SIG-M5 treated with dmso at 0.1 percent for 504 hours (cell line): ENCODE results near the gene TRPV5.

Experiments
- DNase-seq: peaks from one replicate; lab custom pipeline; 2025; ENCODE audit not compliant: unreplicated experiment; lab: John Stamatoyannopoulos, UW

Gene TRPV5

GRCh38 chr7:142872106-142872675, 61.4 kb downstream of the TRPV5 start:
- DNase-seq = no peak

GRCh38 chr7:142871260-142872105, 62.1 kb downstream of the TRPV5 start:
- DNase-seq = no peak

DNA sequence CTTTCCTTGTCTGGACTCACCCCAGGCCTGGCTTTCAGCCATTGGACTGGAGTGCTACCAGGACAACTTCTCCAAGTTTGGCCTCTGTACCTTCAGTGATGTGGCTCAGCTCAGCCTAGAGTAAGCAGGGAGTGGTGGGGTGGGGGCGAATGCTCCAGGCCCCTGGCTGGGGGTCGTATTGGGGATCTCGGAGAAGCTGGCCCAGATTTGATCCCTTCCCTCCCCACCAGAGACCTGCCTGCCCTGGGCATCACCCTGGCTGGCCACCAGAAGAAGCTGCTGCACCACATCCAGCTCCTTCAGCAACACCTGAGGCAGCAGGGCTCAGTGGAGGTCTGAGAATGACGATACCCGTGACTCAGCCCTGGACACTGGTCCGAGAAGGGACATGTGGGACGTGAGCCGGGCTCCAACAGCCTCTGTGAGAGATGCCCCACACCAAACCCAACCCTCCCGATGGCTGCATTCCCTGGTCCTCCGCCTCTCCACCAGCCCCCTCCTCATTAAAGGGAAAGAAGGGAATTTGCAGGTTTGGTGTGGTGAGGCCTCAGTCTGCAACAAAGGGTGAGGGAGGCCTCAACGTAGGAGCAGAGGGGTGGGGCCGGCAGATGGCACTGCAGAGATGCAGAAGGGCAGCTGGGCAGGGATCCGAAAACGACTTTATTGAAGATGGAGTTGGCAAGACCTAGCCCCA, 62.8 kb downstream of the TRPV5 start:
- DNase-seq = no peak

DNA sequence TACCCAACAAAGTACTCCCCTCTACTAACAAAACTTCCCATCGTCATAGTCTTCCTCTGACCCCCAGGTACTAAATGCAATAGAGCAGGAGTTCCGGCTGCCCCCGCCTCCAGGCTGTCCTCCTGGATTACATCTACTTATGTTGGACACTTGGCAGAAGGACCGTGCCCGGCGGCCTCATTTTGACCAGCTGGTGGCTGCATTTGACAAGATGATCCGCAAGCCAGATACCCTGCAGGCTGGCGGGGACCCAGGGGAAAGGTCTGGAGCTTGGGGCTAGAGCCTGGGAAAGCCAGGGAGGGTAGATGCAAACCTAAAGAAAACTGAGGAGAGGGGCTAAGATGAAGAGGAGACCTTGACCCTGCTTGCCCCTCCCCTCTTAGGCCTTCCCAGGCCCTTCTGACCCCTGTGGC, 63.4 kb downstream of the TRPV5 start:
- no peak for DNase-seq

- no peak for DNase-seq
Observed at GRCh38 chr7:142869434-142869833, 64.1 kb downstream of the TRPV5 start.

GRCh38 chr7:142868986-142869415, 64.5 kb downstream of the TRPV5 start:
- DNase-seq = no peak

GRCh38 chr7:142868188-142868985, 65.2 kb downstream of the TRPV5 start:
- DNase-seq = no peak

GRCh38 chr7:142867398-142868187, 66.0 kb downstream of the TRPV5 start:
- no peak for DNase-seq

DNA sequence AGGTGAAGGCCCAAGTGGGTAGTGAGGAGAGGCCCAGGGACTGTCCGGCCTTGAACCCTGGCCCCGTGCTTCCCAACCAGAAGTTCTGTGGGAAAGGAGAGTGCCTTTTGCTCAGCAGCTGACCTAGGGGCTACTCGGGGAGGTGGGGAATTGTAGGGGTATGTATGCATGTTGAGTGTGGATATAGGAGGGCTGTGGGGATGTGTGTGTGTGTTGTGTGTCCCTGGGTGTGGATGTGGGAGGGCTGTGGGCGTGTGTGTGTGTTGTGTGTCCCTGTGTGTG, 66.5 kb downstream of the TRPV5 start:
- no peak for DNase-seq

DNA sequence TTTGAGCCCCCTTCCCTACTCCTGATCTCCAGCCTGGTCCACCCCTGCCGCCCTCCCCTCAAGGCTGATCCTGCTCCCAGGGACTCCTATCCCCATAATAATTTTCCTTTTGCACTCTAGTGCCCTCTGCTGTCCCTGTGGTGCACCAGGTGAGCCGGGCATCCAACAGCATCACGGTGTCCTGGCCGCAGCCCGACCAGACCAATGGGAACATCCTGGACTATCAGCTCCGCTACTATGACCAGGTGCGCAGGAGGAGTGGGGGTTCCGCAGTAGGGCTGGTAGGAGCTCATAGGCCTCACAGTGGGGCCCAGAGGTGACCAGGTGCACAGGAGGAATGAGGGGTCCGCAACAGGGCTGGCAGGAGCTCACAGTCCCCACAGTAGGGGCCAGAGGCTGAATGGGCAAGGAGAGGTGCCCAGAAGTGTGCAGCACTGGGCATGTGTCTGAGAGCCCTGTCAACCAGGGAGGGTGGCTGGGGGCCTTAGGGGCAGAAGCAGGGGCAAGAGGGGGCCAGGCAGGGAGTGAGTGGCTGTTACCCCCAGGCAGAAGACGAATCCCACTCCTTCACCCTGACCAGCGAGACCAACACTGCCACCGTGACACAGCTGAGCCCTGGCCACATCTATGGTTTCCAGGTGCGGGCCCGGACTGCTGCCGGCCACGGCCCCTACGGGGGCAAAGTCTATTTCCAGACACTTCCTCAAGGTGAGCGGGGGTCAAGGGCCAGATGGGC, 67.0 kb downstream of the TRPV5 start:
- DNase-seq = no peak

GRCh38 chr7:142865766-142866165, 67.8 kb downstream of the TRPV5 start:
- DNase-seq = no peak

DNA sequence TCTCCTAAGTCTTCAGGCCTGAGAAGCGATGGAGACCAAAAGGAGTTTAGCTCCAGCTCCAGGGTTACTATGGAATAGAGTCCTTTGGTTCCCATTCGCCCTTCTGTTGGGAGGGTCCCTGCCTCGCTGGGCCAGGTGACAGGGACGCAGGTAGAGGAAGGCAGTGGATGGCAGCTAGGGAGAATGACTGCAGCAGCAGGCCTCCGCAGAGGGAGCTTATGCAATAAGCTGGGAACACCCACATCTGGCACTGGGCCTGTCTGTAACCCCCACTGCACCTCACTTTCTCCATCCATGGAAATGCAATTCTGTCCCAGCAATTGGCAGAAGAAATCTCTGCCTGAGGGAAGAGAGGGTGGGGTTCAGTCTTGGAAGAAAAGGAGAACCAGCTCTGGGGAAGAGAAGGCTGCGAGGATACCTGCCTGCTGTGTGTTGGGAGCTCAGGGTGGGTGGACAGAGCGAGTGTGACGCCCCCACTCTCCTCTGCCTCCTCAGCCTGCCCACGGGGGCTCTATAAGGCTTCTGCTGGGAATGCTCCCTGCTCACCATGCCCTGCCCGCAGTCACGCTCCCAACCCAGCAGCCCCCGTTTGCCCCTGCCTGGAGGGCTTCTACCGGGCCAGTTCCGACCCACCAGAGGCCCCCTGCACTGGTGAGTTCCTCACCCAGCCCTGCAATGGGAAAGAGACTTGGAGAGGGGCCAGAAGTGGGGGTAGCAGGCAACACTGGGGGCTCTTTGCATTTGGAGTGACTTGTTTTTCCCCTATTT, 68.4 kb downstream of the TRPV5 start:
- no peak for DNase-seq

GRCh38 chr7:142863891-142864685, 69.5 kb downstream of the TRPV5 start:
- DNase-seq = no peak

GRCh38 chr7:142862786-142863400, 70.7 kb downstream of the TRPV5 start:
- DNase-seq = no peak

DNA sequence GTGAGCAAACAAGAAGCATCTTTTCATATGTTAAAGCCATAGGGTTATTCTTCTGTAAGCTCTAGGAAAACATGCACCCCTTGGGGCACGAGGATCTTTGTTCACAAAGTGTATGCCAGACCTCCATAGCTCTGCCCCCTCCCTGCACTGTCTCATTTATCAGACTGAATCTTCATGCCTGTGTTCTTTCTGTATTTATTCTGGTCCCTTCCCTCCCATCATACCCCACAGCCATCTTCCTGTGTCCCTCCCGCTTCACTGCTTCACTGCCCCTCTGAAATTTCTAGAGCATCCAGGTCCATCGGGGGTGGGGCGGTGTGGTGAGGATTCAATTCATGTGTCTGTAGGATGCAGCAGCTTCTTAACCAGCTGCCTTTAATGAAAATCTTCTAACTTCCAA, 71.2 kb downstream of the TRPV5 start:
- DNase-seq = no peak

DNA sequence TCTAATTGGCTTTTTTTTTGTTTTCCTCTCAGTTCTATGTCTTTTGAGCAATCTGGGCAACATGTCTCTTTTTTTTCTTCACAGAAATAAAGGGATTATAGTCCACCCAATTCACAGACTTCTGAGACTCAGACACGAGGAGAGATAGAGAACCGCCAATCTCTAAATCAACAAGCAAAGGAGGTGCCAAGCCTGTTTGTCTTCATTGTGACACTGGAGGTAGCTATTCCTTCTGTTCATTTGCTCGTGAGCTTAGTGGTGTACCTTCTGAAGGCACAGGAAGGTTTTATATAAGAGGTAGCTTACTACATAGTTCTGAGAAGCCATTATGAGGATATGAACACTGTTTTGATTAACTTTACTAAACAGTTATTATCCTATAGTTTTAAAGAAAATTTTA, 72.6 kb downstream of the TRPV5 start:
- DNase-seq = no peak

DNA sequence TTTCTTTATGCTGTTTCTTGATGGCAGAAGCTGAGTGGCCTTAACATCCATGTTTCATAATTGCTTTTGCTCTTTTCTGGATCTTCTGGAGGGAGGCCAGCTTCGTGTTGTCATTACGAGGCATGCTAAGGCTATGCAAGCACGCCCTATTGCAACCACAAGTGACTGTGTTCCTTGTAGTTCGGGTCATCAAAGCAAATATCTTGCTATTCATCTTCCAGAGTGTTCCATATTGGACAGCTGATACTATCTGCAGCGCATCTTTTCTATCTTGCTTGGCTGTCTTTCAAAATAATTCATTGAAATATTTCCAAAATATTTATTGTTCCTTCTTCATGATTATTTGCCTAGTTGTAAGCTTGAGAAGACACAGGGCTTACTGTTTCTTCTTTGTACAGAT, 73.7 kb downstream of the TRPV5 start:
- DNase-seq = no peak

GRCh38 chr7:142859411-142859810, 74.1 kb downstream of the TRPV5 start:
- no peak for DNase-seq
